CD4-positive, alpha-beta T cell (primary cell): ENCODE data around the gene TMPRSS3. TPM values are rescaled to one million over a fixed set of nuclear protein-coding genes. Genes with fewer than 3 reads are reported as not detected.
A peak's percentile ranks its signal among the peaks of the same experiment; 100 is the strongest.

ENCODE experiments used
- ATAC-seq: fragments of 200-7000 bp; cut with Tn5 transposase; one replicate; pipeline ENCODE4 v1.10.0; 2022; ENCODE audit warnings: mild to moderate bottlenecking; ENCODE audit not compliant: poor library complexity
- CTCF ChIA-PET: fragments of 350-600 bp; sonication (Branson Sonifier 250); formaldehyde crosslinking; loops from one replicate; lab custom pipeline; 2021; ENCODE audit warnings: antibody characterized with exemption, inconsistent platforms; lab: Charles Lee
- POLR2A ChIA-PET: fragments of 350-600 bp; sonication (Branson Sonifier 250); formaldehyde crosslinking; loops from one replicate; lab custom pipeline; 2021; ENCODE audit warnings: antibody characterized with exemption, inconsistent platforms; lab: Charles Lee
- DNase-seq, 14 experiments: peaks; one replicate each; pipeline ENCODE4 v3.0.0-alpha.2; 2013 to 2020; ENCODE audit warnings: mixed read lengths in 2 of 14
- H3K27ac ChIP-seq, 2 donors: one replicate each; pipeline versions ENCODE4 v1.5.1 to v1.7.0; 2013; ENCODE audit warnings: low read length in 2 of 2, low read depth in 1 of 2, mild to moderate bottlenecking in 1 of 2
- H3K27me3 ChIP-seq, 2 experiments: 1 replicate in 1 of 2; 2 replicates in 1 of 2; pipeline versions ENCODE4 v1.6.1 to v1.7.0; 2013; ENCODE audit warnings: low read length in 2 of 2, control low read depth in 1 of 2, mild to moderate bottlenecking in 1 of 2, moderate library complexity in 1 of 2; ENCODE audit not compliant: insufficient read depth in 2 of 2, control insufficient read depth in 1 of 2
- H3K36me3 ChIP-seq: one replicate; pipeline ENCODE4 v1.6.1; 2013; ENCODE audit warnings: low read length, control low read depth; ENCODE audit not compliant: insufficient read depth
- H3K4me1 ChIP-seq: one replicate; pipeline ENCODE4 v1.6.1; 2013; ENCODE audit warnings: low read length, control low read depth; ENCODE audit not compliant: insufficient read depth
- H3K4me3 ChIP-seq: one replicate; pipeline ENCODE4 v1.5.1; 2013; ENCODE audit warnings: mild to moderate bottlenecking, low read length, moderate library complexity
- H3K9me3 ChIP-seq, 2 experiments: 1 replicate in 1 of 2; 2 replicates in 1 of 2; pipeline versions ENCODE4 v1.6.1 to v1.7.0; 2013; ENCODE audit warnings: low read length in 2 of 2, mild to moderate bottlenecking in 2 of 2, control low read depth in 1 of 2, moderate library complexity in 1 of 2; ENCODE audit not compliant: control insufficient read depth in 1 of 2, insufficient read depth in 1 of 2
- H3K27ac Mint-ChIP-seq: one replicate; pipeline ENCODE4 v1.8.0; 2020; ENCODE audit warnings: mixed read lengths
- H3K27me3 Mint-ChIP-seq: one replicate; pipeline ENCODE4 v1.8.0; 2021; ENCODE audit warnings: mixed read lengths
- H3K36me3 Mint-ChIP-seq: one replicate; pipeline ENCODE4 v1.8.0; 2021; ENCODE audit warnings: low read depth, mixed read lengths
- H3K4me1 Mint-ChIP-seq: one replicate; pipeline ENCODE4 v1.8.0; 2021; ENCODE audit warnings: low read depth, mixed read lengths
- H3K4me3 Mint-ChIP-seq: one replicate; pipeline ENCODE4 v1.8.0; 2020; ENCODE audit warnings: mild to moderate bottlenecking, mixed read lengths
- H3K9me3 Mint-ChIP-seq: one replicate; pipeline ENCODE4 v1.8.0; 2020; ENCODE audit warnings: mixed read lengths
- CTCF ChIP-seq: fragments of 200-600 bp; IDR thresholded peaks from one replicate; pipeline ENCODE4 v1.8.0; 2022; ENCODE audit warnings: antibody characterized with exemption, mild to moderate bottlenecking
- intact Hi-C, 2 experiments: fragments of 100-400 bp; cut with DNase I in 1 of 2; cut with micrococcal nuclease in 1 of 2; formaldehyde crosslinking; loops; one replicate each; pipeline versions ENCODE4 v1.15.1 to v1.9.0; 2023 to 2025; cut with DNase I, micrococcal nuclease
- total RNA-seq, 174 experiments: library from RNA in 2 of 174; stranded (reverse) in 2 of 174; gene quantifications; one replicate each; pipeline ENCODE4 v1.2.3 and lab custom pipeline; 2021 to 2026

TMPRSS3 gene
- total RNA-seq, 2 experiments from 2014 or later = 1.5 TPM

- Histone ChIP-seq H3K27me3 (no peaks in the 10 kb centered on the region), H3K4me3 (no peak overlapping the region), H3K27ac (no peak overlapping the region), H3K9me3 (no peaks in the 10 kb centered on the region), H3K4me1 (peaks cover 71% of the 10 kb centered on the region), H3K36me3 (peaks cover 92% of the 10 kb centered on the region)
- peak; percentile 31 for ATAC-seq
- Mint-ChIP-seq H3K27me3 (no peaks in the 10 kb centered on the region), H3K4me1 (peaks cover 83% of the 10 kb centered on the region), H3K9me3 (no peaks in the 10 kb centered on the region), H3K4me3 (peak overlapping the region; percentile 59), H3K36me3 (no peaks in the 10 kb centered on the region), H3K27ac (peak overlapping the region; percentile 87)
- DNase-seq = peak in 5 of 14 experiments; percentile 36 to 73 (median 66)
- intact Hi-C loops = loop anchor here in 1 of 2 experiments (5.0 to 10.0 kb wide), 2 partner anchors 45 to 183 kb away; no protein-coding TSS in a partner anchor
- CTCF ChIA-PET = interaction anchor here (1.2 kb wide), 1 partner anchor 8 kb away, joined by 6 read pairs; no protein-coding TSS in a partner anchor
- TF ChIP-seq CTCF = no peak
- POLR2A ChIA-PET = interaction anchor here (12.8 kb wide), 1 partner anchor 13 kb away, joined by 208 read pairs; the partner anchor contains the start of gene UBASH3A
Observed at GRCh38 chr21:42417533-42417932, 21.7 kb upstream of the TMPRSS3 start.

GRCh38 chr21:42414928-42415769, 19.3 kb upstream of the TMPRSS3 start:
- intact Hi-C loops = loop anchor here in 1 of 2 experiments (1.0 to 10.0 kb wide), 4 partner anchors 9 to 180 kb away; no protein-coding TSS in a partner anchor
- no peak for TF ChIP-seq CTCF
- peaks cover 73% of the 10 kb centered on the region for H3K4me1 ChIP-seq
- no peaks in the 10 kb centered on the region for H3K9me3 ChIP-seq
- ATAC-seq (peak; percentile 89), DNase-seq (peak; percentile 69 to 98 (median 85))
- CTCF ChIA-PET = interaction anchor here (0.6 kb wide), 1 partner anchor 10 kb away, joined by 3 read pairs; no protein-coding TSS in a partner anchor
- Mint-ChIP-seq H3K4me1 (peaks cover 63% of the 10 kb centered on the region), H3K27me3 (no peaks in the 10 kb centered on the region), H3K27ac (no peak overlapping the region), H3K36me3 (no peaks in the 10 kb centered on the region), H3K9me3 (no peaks in the 10 kb centered on the region), H3K4me3 (peak overlapping the region; percentile 82)
- peak overlapping the region; percentile 90 to 95 for H3K27ac ChIP-seq
- POLR2A ChIA-PET = interaction anchor here (1.3 to 12.8 kb wide), 3 partner anchors 10 to 23 kb away, joined by 3 to 208 read pairs (median 12); partner anchors contain the start of gene UBASH3A
- peaks cover 95% of the 10 kb centered on the region for H3K36me3 ChIP-seq
- H3K27me3 ChIP-seq = no peaks in the 10 kb centered on the region
- H3K4me3 ChIP-seq = peak overlapping the region; percentile 17

- Mint-ChIP-seq H3K9me3 (no peaks in the 10 kb centered on the region), H3K27ac (no peak overlapping the region), H3K27me3 (no peaks in the 10 kb centered on the region), H3K4me3 (peak overlapping the region; percentile 82), H3K4me1 (peaks cover 64% of the 10 kb centered on the region), H3K36me3 (no peaks in the 10 kb centered on the region)
- intact Hi-C loops = loop anchor here in 1 of 2 experiments (10.0 kb wide), 1 partner anchor 180 kb away; no protein-coding TSS in a partner anchor
- no peak for TF ChIP-seq CTCF
- Histone ChIP-seq H3K27ac (peak overlapping the region; percentile 90 to 95), H3K27me3 (no peaks in the 10 kb centered on the region), H3K9me3 (no peaks in the 10 kb centered on the region), H3K4me3 (no peak overlapping the region), H3K4me1 (peaks cover 79% of the 10 kb centered on the region), H3K36me3 (peaks cover 96% of the 10 kb centered on the region)
- DNase-seq (no peak), ATAC-seq (no peak)
- ChIA-PET POLR2A (interaction anchor here (1.3 to 12.8 kb wide), 5 partner anchors 9 to 23 kb away, joined by 3 to 208 read pairs (median 9); partner anchors contain the start of gene UBASH3A), CTCF (interaction anchor here (0.6 to 1.5 kb wide), 2 partner anchors 10 kb away, joined by 3 to 4 read pairs; partner anchors contain the start of gene UBASH3A)
Observed at GRCh38 chr21:42414553-42414927, 18.7 kb upstream of the TMPRSS3 start.
